ENCODE data around the gene CADM4. TPM values are rescaled to one million over a fixed set of nuclear protein-coding genes. Genes with fewer than 3 reads are reported as not detected.

CADM4 gene
- 2.0 and 2.5 TPM in 2 replicates for total RNA-seq (2011; cell fraction: chromatin; rRNA removed; ENCODE audit: low replicate concordance)
- 2.6 and 7.0 TPM in 2 replicates for total RNA-seq (2011; cell fraction: nucleolus; rRNA removed)
- 0.99 and 4.5 TPM in 2 replicates for total RNA-seq (2011; cell fraction: nucleoplasm; rRNA removed)
- 1.8 and 2.5 TPM in 2 replicates for total RNA-seq (2014; rRNA removed)
- total RNA-seq (2014; rRNA removed; fragmentation: Illumina TruSeq; extraction: Trizol) = 0.61 and 0.87 TPM in 2 replicates
- 0.72 and 1.2 TPM in 2 replicates for total RNA-seq (2015; rRNA removed; fragmentation: Illumina TruSeq; extraction: Trizol)
- 1.9 and 2.3 TPM in 2 replicates for total RNA-seq (2021)
- polyA plus RNA-seq (2011; rRNA removed) = 1.4 and 2.1 TPM in 2 replicates
- polyA plus RNA-seq (2011; cell fraction: cytosol; rRNA removed) = 1.9 and 3.5 TPM in 2 replicates
- 1.1 and 2.4 TPM in 2 replicates for polyA plus RNA-seq (2011; cell fraction: nucleus; rRNA removed)
- 2.1 and 2.5 TPM in 2 replicates for polyA plus RNA-seq (2012)
- 1.3 and 2.2 TPM in 2 replicates for polyA plus RNA-seq (2014; fragmentation: Illumina TruSeq; extraction: Trizol)
- polyA plus RNA-seq (2014; fragmentation: Nextera tagmentation; extraction: Ambion mirVana) = under 1 TPM; 0.03 to 0.13 TPM
- 1.7 and 4.6 TPM in 2 replicates for polyA plus RNA-seq (2014; rRNA removed)
- 0.30 and 0.32 TPM in 2 replicates for polyA minus RNA-seq (2011; rRNA and poly(A)+ RNA removed)
- 0.86 and 1.5 TPM in 2 replicates for polyA minus RNA-seq (2011; cell fraction: cytosol; rRNA and poly(A)+ RNA removed)
- polyA minus RNA-seq (2011; cell fraction: nucleus; rRNA and poly(A)+ RNA removed) = 0.54 and 0.89 TPM in 2 replicates
- Bru-seq, nascent RNA = percentile 44 among the genes with signal in this experiment
- percentile 31 among the genes with signal in this experiment for BruChase-seq, experiment 1, labeled RNA remaining after a 2-hour chase
- percentile 25 among the genes with signal in this experiment for BruChase-seq, experiment 2, labeled RNA remaining after a 6-hour chase
- long read RNA-seq, experiment 1, partial matches to known transcripts = 0 of 3 reads
- long read RNA-seq, experiment 1, other reads (novel, unspliced or antisense) = 3 of 3 reads
- long read RNA-seq, experiment 2, partial matches to known transcripts = 0 of 2 reads
- long read RNA-seq, experiment 2, other reads (novel, unspliced or antisense) = 1 of 2 reads
- long read RNA-seq, experiment 3 = 0 reads

- Histone ChIP-seq H3K4me3 (peak within 1 kb of the TSS; percentile 44), H3K4me2 (ENCODE audit: insufficient read depth, low read length) (peak within 1 kb of the TSS; percentile 74), H3K36me3 (ENCODE audit: control insufficient read depth, insufficient read depth, low read length) (no peaks in the 10 kb centered on the region), H3K27ac (ENCODE audit: extremely low read depth, low read depth, low read length) (no peak within 1 kb of the TSS), H3K9ac (ENCODE audit: insufficient read depth in 1 of 2, low read depth in 2 of 2, low read length in 2 of 2) (peak within 1 kb of the TSS in 1 of 2 experiments; percentile 92; a peak in 2 of 4 replicates), H4K20me1 (replicated peaks; ENCODE audit: control insufficient read depth, insufficient read depth, low read length) (no peaks in the 10 kb centered on the region), H2AFZ (ENCODE audit: low read depth, low read length) (peak within 1 kb of the TSS; percentile 89), H3K4me1 (replicated peaks in 1 of 2; ENCODE audit: control insufficient read depth in 2 of 2, insufficient read depth in 2 of 2, low read length in 2 of 2) (peaks cover 17 to 31% of the 10 kb centered on the region in 2 experiments; a peak in 4 of 5 replicates), H3K9me1 (ENCODE audit: control insufficient read depth, insufficient read depth, low read length) (no peaks in the 10 kb centered on the region), H3K79me2 (ENCODE audit: control insufficient read depth, insufficient read depth, low read length) (no peaks in the 10 kb centered on the region), H3K27me3 (ENCODE audit: control insufficient read depth in 2 of 2, insufficient read depth in 2 of 2, low read length in 2 of 2) (peaks cover 9% of the 10 kb centered on the region in 2 experiments), H3K9me3 (replicated peaks; ENCODE audit: control insufficient read depth, insufficient read depth, low read depth, low read length) (no peaks in the 10 kb centered on the region)
- FAIRE-seq (no peak), ATAC-seq (peak; percentile 76), DNase-seq (ENCODE audit: extremely low read depth in 1 of 4, low spot score in 3 of 4) (peak; percentile 37 to 90 (median 87))
- intact Hi-C loops (cut with micrococcal nuclease) (no loop called here), in situ Hi-C loops (cut with MboI) (no loop called here)
- POLR2A ChIA-PET = interaction anchor here (1.1 kb wide), 1 partner anchor 8 kb away, joined by 3 read pairs; no protein-coding TSS in a partner anchor
- no CpG with 5 or more reads among the region's 110 CpGs for WGBS (ENCODE audit: insufficient coverage, low coverage, missing lambda C conversion rate)
- BruUV-seq (replicated peaks) = no TSS peak
- CTCF ChIA-PET (ENCODE audit: low intra/inter-chr PET ratio) = no interaction called here
- no peak for TF ChIP-seq ZNF354B (CRISPR knock-in tag; IDR thresholded peaks at IDR 0.05)
- no peak for TF ChIP-seq ZNF445 (CRISPR knock-in tag; IDR thresholded peaks at IDR 0.05; ENCODE audit: low read depth)
- TF ChIP-seq RB1 (IDR thresholded peaks at IDR 0.05; ENCODE audit: low read depth) = peak; percentile 21; the same call in 1 of the 2 replicates
- no peak for TF ChIP-seq PHB (CRISPR knock-in tag; IDR thresholded peaks at IDR 0.05)
- TF ChIP-seq TEAD1 (CRISPR knock-in tag; IDR thresholded peaks at IDR 0.05) = peak in 1 of 2 experiments; percentile 49; a peak in 1 of 4 replicates
- TF ChIP-seq FIP1L1 (IDR thresholded peaks at IDR 0.05; ENCODE audit: low read depth, low read length, poor library complexity, severe bottlenecking) = peak; percentile 21
- TF ChIP-seq IRF1 (CRISPR knock-in tag; IDR thresholded peaks at IDR 0.05; ENCODE audit: borderline replicate concordance) = no peak
- no peak for TF ChIP-seq NUFIP1 (IDR thresholded peaks at IDR 0.05; ENCODE audit: partially characterized antibody)
- TF ChIP-seq MLLT1 (IDR thresholded peaks at IDR 0.05) = no peak
- TF ChIP-seq NFATC3 (IDR thresholded peaks at IDR 0.05) = no peak
- TF ChIP-seq ZNF124 (CRISPR knock-in tag; IDR thresholded peaks at IDR 0.05) = no peak
- no peak for TF ChIP-seq SETDB1 (IDR thresholded peaks at IDR 0.05; ENCODE audit: low read length)
- no peak for TF ChIP-seq ZNF224 (CRISPR knock-in tag; IDR thresholded peaks at IDR 0.05)
- TF ChIP-seq SAFB2 (IDR thresholded peaks at IDR 0.05; ENCODE audit: borderline replicate concordance, low read depth, low read length, severe bottlenecking) = no peak
- peak; percentile 26; the same call in 1 of the 2 replicates for TF ChIP-seq CXXC5 (CRISPR knock-in tag; IDR thresholded peaks at IDR 0.05)
- TF ChIP-seq MEF2A (IDR thresholded peaks at IDR 0.05; ENCODE audit: control insufficient read depth, low read depth, low read length) = no peak
Measured at GRCh38 chr19:43639519-43640423, at the start of gene CADM4. TSS of gene CADM4 (minus strand) at chr19:43639850. CDS start at chr19:43639790, 60 bp downstream.
